ENCODE measurements around the gene IKZF1. TPM values are rescaled to one million over a fixed set of nuclear protein-coding genes. Genes with fewer than 3 reads are reported as not detected.

Gene IKZF1
- total and polyA plus RNA-seq, 2 donors, result 99.0 to 124 TPM

DNA sequence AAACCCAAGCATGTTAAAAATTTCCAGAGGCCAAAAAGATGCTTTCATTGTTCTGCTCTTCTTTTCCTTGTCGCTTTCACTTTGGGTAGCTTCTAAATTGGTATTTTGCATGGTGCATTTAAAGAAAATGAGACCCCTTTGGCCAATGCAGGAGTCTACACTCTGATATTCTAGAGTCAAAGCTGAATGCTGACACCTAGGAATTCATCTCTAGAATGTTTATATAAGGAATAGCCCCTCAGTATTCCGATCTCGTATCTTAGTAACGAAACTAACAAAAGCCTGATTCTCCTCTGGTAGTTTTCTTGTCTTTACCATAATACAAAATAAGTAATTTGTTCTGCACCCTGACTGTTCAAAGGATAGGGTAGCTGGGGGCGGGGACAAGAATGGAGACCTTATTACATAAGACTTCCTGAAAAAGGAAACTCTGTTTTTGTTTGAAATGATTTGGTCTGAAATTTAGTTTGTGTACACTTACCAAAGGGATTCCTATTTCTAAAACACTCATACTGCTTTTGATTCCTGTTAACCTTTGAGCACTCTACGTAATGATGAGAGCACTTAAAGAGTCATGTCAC is 17.1 kb downstream of the IKZF1 start:
- Histone ChIP-seq H3K4me1 (ENCODE audit: control insufficient read depth in 2 of 2, insufficient read depth in 2 of 2, low read length in 2 of 2) (peaks cover 28 to 40% of the 10 kb centered on the region in 2 donors), H3K36me3 (ENCODE audit: control insufficient read depth in 2 of 2, insufficient read depth in 2 of 2, low read length in 1 of 2) (peaks cover 39 to 70% of the 10 kb centered on the region in 2 donors), H3K27ac (ENCODE audit: low read depth in 1 of 2, low read length in 1 of 2) (peak overlapping the region; percentile 65 to 70), H3K4me3 (ENCODE audit: low read length in 2 of 2) (no peak overlapping the region), H3K9me3 (ENCODE audit: control insufficient read depth in 2 of 2, insufficient read depth in 1 of 2, low read length in 1 of 2) (no peaks in the 10 kb centered on the region), H3K27me3 (ENCODE audit: control insufficient read depth in 2 of 2, insufficient read depth in 1 of 2, low read length in 1 of 2) (no peaks in the 10 kb centered on the region)
- WGBS, result 65% methylated on average over 6 of the region's 6 CpGs
- DNase-seq (ENCODE audit: low read depth in 6 of 9, low spot score in 9 of 9), result peak in 1 of 9 donors; percentile 60

DNA sequence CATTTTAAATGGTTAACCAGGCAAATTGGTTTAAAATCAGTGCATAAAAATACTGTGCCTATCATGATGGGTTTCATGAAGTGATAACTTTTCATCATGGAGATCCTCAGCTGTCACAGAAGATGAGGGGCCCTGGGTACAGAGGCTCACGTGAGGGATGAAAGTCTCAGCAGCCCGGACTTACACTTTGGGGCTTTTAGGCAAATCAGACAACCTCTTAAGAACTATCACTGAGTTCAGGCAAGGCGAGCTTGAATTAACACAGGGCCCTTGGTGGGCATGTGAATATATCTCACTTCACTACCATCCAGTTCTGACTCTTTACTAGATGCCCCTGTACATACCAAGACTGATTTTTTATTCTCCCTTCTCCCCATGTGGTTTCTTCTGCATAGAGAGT is 19.6 kb downstream of the IKZF1 start:
- peaks cover 17 to 31% of the 10 kb centered on the region in 2 donors for H3K4me1 ChIP-seq (ENCODE audit: control insufficient read depth in 2 of 2, insufficient read depth in 2 of 2, low read length in 2 of 2)
- no peaks in the 10 kb centered on the region for H3K9me3 ChIP-seq (ENCODE audit: control insufficient read depth in 2 of 2, insufficient read depth in 1 of 2, low read length in 1 of 2)
- WGBS, result 82% methylated on average over 3 of the region's 3 CpGs
- H3K27me3 ChIP-seq (ENCODE audit: control insufficient read depth in 2 of 2, insufficient read depth in 1 of 2, low read length in 1 of 2), result no peaks in the 10 kb centered on the region
- H3K4me3 ChIP-seq (ENCODE audit: low read length in 2 of 2), result no peak overlapping the region
- no peak for DNase-seq (ENCODE audit: low read depth in 6 of 9, low spot score in 9 of 9)
- peak overlapping the region in 1 of 2 donors; percentile 15 for H3K27ac ChIP-seq (ENCODE audit: low read depth in 1 of 2, low read length in 1 of 2)
- peaks cover 47 to 91% of the 10 kb centered on the region in 2 donors for H3K36me3 ChIP-seq (ENCODE audit: control insufficient read depth in 2 of 2, insufficient read depth in 2 of 2, low read length in 1 of 2)

DNA sequence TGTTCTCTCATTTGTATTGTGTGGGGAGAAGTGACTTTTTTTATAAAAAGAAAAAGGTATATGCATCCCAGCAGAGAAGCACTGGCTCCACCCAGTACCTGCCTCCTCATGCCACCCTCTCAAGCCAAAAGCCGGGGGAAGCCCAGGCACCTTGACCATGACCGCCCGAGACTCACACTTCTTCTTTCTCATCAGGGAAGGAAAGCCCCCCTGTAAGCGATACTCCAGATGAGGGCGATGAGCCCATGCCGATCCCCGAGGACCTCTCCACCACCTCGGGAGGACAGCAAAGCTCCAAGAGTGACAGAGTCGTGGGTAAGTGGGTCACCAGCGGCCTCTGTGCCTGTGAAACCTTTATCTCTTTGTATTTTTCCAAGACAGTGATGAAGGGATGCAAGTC is 22.9 kb downstream of the IKZF1 start:
- 96% methylated on average over 10 of the region's 10 CpGs for WGBS
- Histone ChIP-seq H3K27ac (ENCODE audit: low read depth in 1 of 2, low read length in 1 of 2) (peak overlapping the region; percentile 26 to 32), H3K27me3 (ENCODE audit: control insufficient read depth in 2 of 2, insufficient read depth in 1 of 2, low read length in 1 of 2) (no peaks in the 10 kb centered on the region), H3K36me3 (ENCODE audit: control insufficient read depth in 2 of 2, insufficient read depth in 2 of 2, low read length in 1 of 2) (peaks cover 48 to 96% of the 10 kb centered on the region in 2 donors), H3K9me3 (ENCODE audit: control insufficient read depth in 2 of 2, insufficient read depth in 1 of 2, low read length in 1 of 2) (no peaks in the 10 kb centered on the region), H3K4me1 (ENCODE audit: control insufficient read depth in 2 of 2, insufficient read depth in 2 of 2, low read length in 2 of 2) (peaks cover 33 to 47% of the 10 kb centered on the region in 2 donors), H3K4me3 (ENCODE audit: low read length in 2 of 2) (no peak overlapping the region)
- no peak for DNase-seq (ENCODE audit: low read depth in 6 of 9, low spot score in 9 of 9)

GRCh38 chr7:50329775-50330174 is 25.3 kb downstream of the IKZF1 start:
- Histone ChIP-seq H3K9me3 (ENCODE audit: control insufficient read depth in 2 of 2, insufficient read depth in 1 of 2, low read length in 1 of 2) (no peaks in the 10 kb centered on the region), H3K27me3 (ENCODE audit: control insufficient read depth in 2 of 2, insufficient read depth in 1 of 2, low read length in 1 of 2) (no peaks in the 10 kb centered on the region), H3K36me3 (ENCODE audit: control insufficient read depth in 2 of 2, insufficient read depth in 2 of 2, low read length in 1 of 2) (peaks cover 30 to 88% of the 10 kb centered on the region in 2 donors), H3K4me1 (ENCODE audit: control insufficient read depth in 2 of 2, insufficient read depth in 2 of 2, low read length in 2 of 2) (peaks cover 46 to 60% of the 10 kb centered on the region in 2 donors), H3K4me3 (ENCODE audit: low read length in 2 of 2) (no peak overlapping the region), H3K27ac (ENCODE audit: low read depth in 1 of 2, low read length in 1 of 2) (peak overlapping the region; percentile 83 to 90)
- no peak for DNase-seq (ENCODE audit: low read depth in 6 of 9, low spot score in 9 of 9)
- WGBS, result 84% methylated on average over 9 of the region's 9 CpGs

- no peak overlapping the region for H3K4me3 ChIP-seq (ENCODE audit: low read length in 2 of 2)
- peaks cover 51 to 65% of the 10 kb centered on the region in 2 donors for H3K4me1 ChIP-seq (ENCODE audit: control insufficient read depth in 2 of 2, insufficient read depth in 2 of 2, low read length in 2 of 2)
- peak overlapping the region; percentile 83 to 90 for H3K27ac ChIP-seq (ENCODE audit: low read depth in 1 of 2, low read length in 1 of 2)
- peaks cover 27 to 85% of the 10 kb centered on the region in 2 donors for H3K36me3 ChIP-seq (ENCODE audit: control insufficient read depth in 2 of 2, insufficient read depth in 2 of 2, low read length in 1 of 2)
- H3K9me3 ChIP-seq (ENCODE audit: control insufficient read depth in 2 of 2, insufficient read depth in 1 of 2, low read length in 1 of 2), result no peaks in the 10 kb centered on the region
- 51% methylated on average over 4 of the region's 4 CpGs for WGBS
- H3K27me3 ChIP-seq (ENCODE audit: control insufficient read depth in 2 of 2, insufficient read depth in 1 of 2, low read length in 1 of 2), result no peaks in the 10 kb centered on the region
- no peak for DNase-seq (ENCODE audit: low read depth in 6 of 9, low spot score in 9 of 9)
Measured at GRCh38 chr7:50330254-50330653, 25.7 kb downstream of the IKZF1 start.

DNA sequence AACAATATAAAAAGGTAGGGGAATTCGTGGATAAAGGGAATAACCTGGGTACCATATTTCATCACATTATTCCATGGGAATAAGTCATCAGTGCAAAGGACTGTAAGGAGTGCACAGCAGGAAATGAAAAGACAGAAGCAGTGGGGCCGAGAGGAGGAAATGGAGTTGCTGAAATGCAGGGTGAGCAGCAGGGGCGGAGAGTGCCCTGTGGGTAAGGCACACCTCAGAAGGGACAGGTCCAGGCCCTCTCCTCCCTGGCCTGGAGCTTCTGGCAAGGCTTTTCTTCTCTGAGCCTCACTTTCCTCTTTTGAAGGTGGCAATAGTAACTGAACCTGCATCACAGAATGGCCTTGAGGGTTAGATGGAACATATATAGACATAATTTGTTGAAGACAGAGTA is 26.2 kb downstream of the IKZF1 start:
- Histone ChIP-seq H3K4me1 (ENCODE audit: control insufficient read depth in 2 of 2, insufficient read depth in 2 of 2, low read length in 2 of 2) (peaks cover 55 to 70% of the 10 kb centered on the region in 2 donors), H3K27me3 (ENCODE audit: control insufficient read depth in 2 of 2, insufficient read depth in 1 of 2, low read length in 1 of 2) (no peaks in the 10 kb centered on the region), H3K4me3 (ENCODE audit: low read length in 2 of 2) (no peak overlapping the region), H3K27ac (ENCODE audit: low read depth in 1 of 2, low read length in 1 of 2) (peak overlapping the region; percentile 18 to 90), H3K36me3 (ENCODE audit: control insufficient read depth in 2 of 2, insufficient read depth in 2 of 2, low read length in 1 of 2) (peaks cover 30 to 81% of the 10 kb centered on the region in 2 donors), H3K9me3 (ENCODE audit: control insufficient read depth in 2 of 2, insufficient read depth in 1 of 2, low read length in 1 of 2) (no peaks in the 10 kb centered on the region)
- 44% methylated on average over 3 of the region's 3 CpGs for WGBS
- no peak for DNase-seq (ENCODE audit: low read depth in 6 of 9, low spot score in 9 of 9)

- Histone ChIP-seq H3K4me1 (ENCODE audit: control insufficient read depth in 2 of 2, insufficient read depth in 2 of 2, low read length in 2 of 2) (peaks cover 64 to 78% of the 10 kb centered on the region in 2 donors), H3K9me3 (ENCODE audit: control insufficient read depth in 2 of 2, insufficient read depth in 1 of 2, low read length in 1 of 2) (no peaks in the 10 kb centered on the region), H3K36me3 (ENCODE audit: control insufficient read depth in 2 of 2, insufficient read depth in 2 of 2, low read length in 1 of 2) (peaks cover 26 to 78% of the 10 kb centered on the region in 2 donors), H3K27me3 (ENCODE audit: control insufficient read depth in 2 of 2, insufficient read depth in 1 of 2, low read length in 1 of 2) (no peaks in the 10 kb centered on the region), H3K27ac (ENCODE audit: low read depth in 1 of 2, low read length in 1 of 2) (peak overlapping the region; percentile 85 to 90), H3K4me3 (ENCODE audit: low read length in 2 of 2) (no peak overlapping the region)
- 16% methylated on average over 2 of the region's 2 CpGs for WGBS
- peak in 1 of 9 donors; percentile 79 for DNase-seq (ENCODE audit: low read depth in 6 of 9, low spot score in 9 of 9)
Measured at GRCh38 chr7:50331564-50332208, 27.2 kb downstream of the IKZF1 start.

- Histone ChIP-seq H3K27ac (ENCODE audit: low read depth in 1 of 2, low read length in 1 of 2) (peak overlapping the region; percentile 86 to 90), H3K4me1 (ENCODE audit: control insufficient read depth in 2 of 2, insufficient read depth in 2 of 2, low read length in 2 of 2) (peaks cover 72 to 82% of the 10 kb centered on the region in 2 donors), H3K27me3 (ENCODE audit: control insufficient read depth in 2 of 2, insufficient read depth in 1 of 2, low read length in 1 of 2) (no peaks in the 10 kb centered on the region), H3K9me3 (ENCODE audit: control insufficient read depth in 2 of 2, insufficient read depth in 1 of 2, low read length in 1 of 2) (no peaks in the 10 kb centered on the region), H3K36me3 (ENCODE audit: control insufficient read depth in 2 of 2, insufficient read depth in 2 of 2, low read length in 1 of 2) (peaks cover 27 to 78% of the 10 kb centered on the region in 2 donors), H3K4me3 (ENCODE audit: low read length in 2 of 2) (peak overlapping the region in 1 of 2 donors; percentile 45)
- WGBS, result 88% methylated on average over 8 of the region's 8 CpGs
- DNase-seq (ENCODE audit: low read depth in 6 of 9, low spot score in 9 of 9), result no peak
Measured at GRCh38 chr7:50332241-50333165, 28.0 kb downstream of the IKZF1 start.

Measured in thymus (tissue), 11 donors.